Sciatic nerve (tissue), 2 donors: Measurements from ENCODE around the gene RRBP1. TPM values are rescaled to one million over a fixed set of nuclear protein-coding genes. Genes with fewer than 3 reads are reported as not detected.
A peak's percentile ranks its signal among the peaks of the same experiment; 100 is the strongest.

Experiments used
- ATAC-seq: fragments of 200-7000 bp; cut with Tn5 transposase; one replicate; pipeline ENCODE4 v1.9.1; 2020; ENCODE audit warnings: mild to moderate bottlenecking, moderate library complexity
- DNase-seq: peaks from one replicate; pipeline ENCODE4 v3.0.0-alpha.2; 2020; ENCODE audit warnings: low spot score
- intact Hi-C: fragments of 100-400 bp; cut with DNase I; formaldehyde crosslinking; loops from one replicate; pipeline ENCODE4 v1.14.2; 2022
- total RNA-seq: library from RNA; stranded (reverse); fragmentation: NEBNext Ultra II Directional; extraction: Animal tissue kit (Norgen Biotek cat#: 25700); gene quantifications from one replicate; pipeline ENCODE4 v1.2.1, GENCODE V29; 2021
- donor health status: DM: no; HTN: no; CAD: no.
- donor health status: DM: no; HTN: no; CAD: no.

The RRBP1 gene
- total RNA-seq, 1 donor from 2014 or later = 163 TPM

GRCh38 chr20:17629025-17629424 is 53.0 kb downstream of the RRBP1 start:
- DNase-seq (no peak), ATAC-seq (no peak)
- intact Hi-C loops = no loop called here

GRCh38 chr20:17628101-17628841 is 53.8 kb downstream of the RRBP1 start:
- ATAC-seq = no peak
- no peak for DNase-seq
- intact Hi-C loops = no loop called here

- no peak for ATAC-seq
- intact Hi-C loops = no loop called here
- DNase-seq = no peak
Measured at GRCh38 chr20:17627101-17627955, 54.7 kb downstream of the RRBP1 start.

- DNase-seq (peak; percentile 55), ATAC-seq (peak; percentile 44)
- intact Hi-C loops = no loop called here
Measured at GRCh38 chr20:17626217-17627007, 55.6 kb downstream of the RRBP1 start.

GRCh38 chr20:17625246-17626051 is 56.6 kb downstream of the RRBP1 start:
- intact Hi-C loops = no loop called here
- ATAC-seq = no peak
- DNase-seq = peak; percentile 58

GRCh38 chr20:17624551-17625245 is 57.3 kb downstream of the RRBP1 start:
- intact Hi-C loops = no loop called here
- DNase-seq = peak; percentile 49
- no peak for ATAC-seq

- intact Hi-C loops = no loop called here
- DNase-seq = no peak
- ATAC-seq = no peak
Measured at GRCh38 chr20:17624070-17624469, 58.0 kb downstream of the RRBP1 start.

- no peak for ATAC-seq
- peak; percentile 42 for DNase-seq
- intact Hi-C loops = no loop called here
Measured at GRCh38 chr20:17622851-17623508, 59.1 kb downstream of the RRBP1 start.

GRCh38 chr20:17622086-17622850 is 59.8 kb downstream of the RRBP1 start:
- ATAC-seq (no peak), DNase-seq (peak; percentile 48)
- intact Hi-C loops = no loop called here

GRCh38 chr20:17621229-17621968 is 60.6 kb downstream of the RRBP1 start:
- intact Hi-C loops = no loop called here
- ATAC-seq = no peak
- DNase-seq = peak; percentile 51

- DNase-seq (peak; percentile 53), ATAC-seq (no peak)
- intact Hi-C loops = no loop called here
Measured at GRCh38 chr20:17620371-17621228, 61.4 kb downstream of the RRBP1 start.

- intact Hi-C loops = loop anchor here (10.0 kb wide), 1 partner anchor 85 kb away; the partner anchor contains the start of gene BFSP1
- no peak for ATAC-seq
- DNase-seq = peak; percentile 54
Measured at GRCh38 chr20:17619351-17620093, 62.5 kb downstream of the RRBP1 start.

- no peak for ATAC-seq
- intact Hi-C loops = loop anchor here (10.0 kb wide), 1 partner anchor 84 kb away; the partner anchor contains the start of gene BFSP1
Measured at GRCh38 chr20:17618673-17619013, 63.4 kb downstream of the RRBP1 start.

GRCh38 chr20:17617868-17618672 is 64.0 kb downstream of the RRBP1 start:
- DNase-seq = peak; percentile 56
- intact Hi-C loops = loop anchor here (10.0 kb wide), 1 partner anchor 83 kb away; the partner anchor contains the start of gene BFSP1
- no peak for ATAC-seq

More at GRCh38 chr20:17618673-17619013, 63.4 kb downstream of the RRBP1 start:
- DNase-seq = no peak
